RWPE2 (cell line): ENCODE data around the gene REXO2.

Experiments used
- ATAC-seq: fragments of 200-7000 bp; cut with Tn5 transposase; 3 replicates; pipeline ENCODE4 v1.9.1; 2021; ENCODE audit warnings: low read depth
- DNase-seq: peaks from one replicate; pipeline ENCODE4 v3.0.0-alpha.2; 2020; ENCODE audit warnings: low spot score
- H3K27ac ChIP-seq: fragments of 450-650 bp; 2 replicates; pipeline ENCODE4 v1.5.1; 2017; ENCODE audit warnings: mild to moderate bottlenecking; ENCODE audit not compliant: poor library complexity, severe bottlenecking
- H3K27me3 ChIP-seq: fragments of 250-450 bp; sonication (Bioruptor Pico); 2 replicates; pipeline ENCODE4 v1.5.1; 2021; ENCODE audit warnings: mild to moderate bottlenecking, moderate library complexity; ENCODE audit not compliant: insufficient read depth, poor library complexity, severe bottlenecking
- H3K36me3 ChIP-seq: fragments of 250-450 bp; sonication (Bioruptor Pico); 2 replicates; pipeline ENCODE4 v1.5.1; 2020; ENCODE audit warnings: low read depth, mild to moderate bottlenecking, moderate library complexity
- H3K4me1 ChIP-seq: fragments of 250-450 bp; sonication (Bioruptor Pico); 2 replicates; pipeline ENCODE4 v1.5.1; 2021; ENCODE audit warnings: mild to moderate bottlenecking, moderate library complexity; ENCODE audit not compliant: insufficient read depth, poor library complexity, severe bottlenecking
- H3K4me3 ChIP-seq: fragments of 250-450 bp; sonication (Bioruptor Pico); 2 replicates; pipeline ENCODE4 v1.5.1; 2021; ENCODE audit warnings: mild to moderate bottlenecking, moderate library complexity; ENCODE audit not compliant: severe bottlenecking
- H3K9me3 ChIP-seq: fragments of 250-450 bp; sonication (Bioruptor Pico); 2 replicates; pipeline ENCODE4 v1.5.1; 2021; ENCODE audit warnings: mild to moderate bottlenecking, moderate library complexity; ENCODE audit not compliant: severe bottlenecking
- TF ChIP-seq, protein P1 (sequence below): fragments of 450-650 bp; IDR thresholded peaks from one replicate; pipeline ENCODE4 v1.5.1; 2017; ENCODE audit warnings: mild to moderate bottlenecking, moderate library complexity; ENCODE audit not compliant: poor library complexity, severe bottlenecking

The REXO2 gene

GRCh38 chr11:114397349-114397982 lies 41.8 kb upstream of the REXO2 start:
- DNase-seq, result no peak
- Histone ChIP-seq H3K27me3 (no peaks in the 10 kb centered on the region), H3K4me3 (no peak overlapping the region), H3K36me3 (peaks cover 6% of the 10 kb centered on the region), H3K9me3 (no peaks in the 10 kb centered on the region), H3K4me1 (peaks cover 8% of the 10 kb centered on the region), H3K27ac (no peak overlapping the region)
- no peak for ATAC-seq
- TF ChIP-seq, protein P1, sequence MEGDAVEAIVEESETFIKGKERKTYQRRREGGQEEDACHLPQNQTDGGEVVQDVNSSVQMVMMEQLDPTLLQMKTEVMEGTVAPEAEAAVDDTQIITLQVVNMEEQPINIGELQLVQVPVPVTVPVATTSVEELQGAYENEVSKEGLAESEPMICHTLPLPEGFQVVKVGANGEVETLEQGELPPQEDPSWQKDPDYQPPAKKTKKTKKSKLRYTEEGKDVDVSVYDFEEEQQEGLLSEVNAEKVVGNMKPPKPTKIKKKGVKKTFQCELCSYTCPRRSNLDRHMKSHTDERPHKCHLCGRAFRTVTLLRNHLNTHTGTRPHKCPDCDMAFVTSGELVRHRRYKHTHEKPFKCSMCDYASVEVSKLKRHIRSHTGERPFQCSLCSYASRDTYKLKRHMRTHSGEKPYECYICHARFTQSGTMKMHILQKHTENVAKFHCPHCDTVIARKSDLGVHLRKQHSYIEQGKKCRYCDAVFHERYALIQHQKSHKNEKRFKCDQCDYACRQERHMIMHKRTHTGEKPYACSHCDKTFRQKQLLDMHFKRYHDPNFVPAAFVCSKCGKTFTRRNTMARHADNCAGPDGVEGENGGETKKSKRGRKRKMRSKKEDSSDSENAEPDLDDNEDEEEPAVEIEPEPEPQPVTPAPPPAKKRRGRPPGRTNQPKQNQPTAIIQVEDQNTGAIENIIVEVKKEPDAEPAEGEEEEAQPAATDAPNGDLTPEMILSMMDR, result no peak

- H3K9me3 ChIP-seq, result no peaks in the 10 kb centered on the region
- H3K4me3 ChIP-seq, result no peak overlapping the region
- H3K4me1 ChIP-seq, result peaks cover 8% of the 10 kb centered on the region
- DNase-seq (no peak), ATAC-seq (no peak)
- H3K36me3 ChIP-seq, result peaks cover 16% of the 10 kb centered on the region
- H3K27ac ChIP-seq, result peak overlapping the region; percentile 86
- H3K27me3 ChIP-seq, result no peaks in the 10 kb centered on the region
- TF ChIP-seq, protein P1, result no peak
These were observed 40.9 kb upstream of the REXO2 start for GRCh38 chr11:114398303-114398920.

DNA sequence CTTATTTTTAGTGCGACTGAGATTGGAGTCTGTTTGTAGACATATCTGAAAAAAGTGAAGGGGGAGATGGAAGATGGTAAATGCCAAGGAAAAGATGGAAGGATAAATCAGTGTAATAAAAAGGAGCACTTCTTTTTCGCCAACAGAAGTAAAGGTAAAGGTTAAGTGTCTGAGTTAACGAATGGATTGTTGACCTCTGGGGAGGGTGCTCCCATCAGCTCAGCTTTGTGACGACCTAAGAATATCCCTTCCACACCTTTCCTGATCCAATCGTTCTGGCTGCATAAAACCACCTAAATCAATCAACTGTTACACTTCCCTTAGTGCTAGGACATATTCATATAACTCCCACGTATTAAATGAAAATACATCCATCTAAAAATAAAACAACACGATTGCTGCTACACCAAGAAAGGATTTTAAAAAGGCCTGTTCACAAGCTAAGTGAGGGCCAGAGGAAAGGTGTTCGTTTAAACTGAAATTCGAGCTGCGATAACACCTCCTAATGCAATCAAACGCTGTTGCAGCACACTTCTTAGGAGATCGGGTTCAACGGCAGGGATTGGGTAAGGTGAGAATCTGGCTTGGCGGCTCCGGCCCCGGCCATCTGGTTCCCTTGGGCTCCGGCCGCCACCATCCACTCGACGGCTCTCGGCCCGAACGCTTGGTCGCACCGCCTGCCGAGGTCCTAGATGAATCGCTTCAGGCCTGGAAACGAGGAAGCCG lies 39.6 kb upstream of the REXO2 start:
- no peaks in the 10 kb centered on the region for H3K9me3 ChIP-seq
- peak; percentile 44 for ATAC-seq

DNA sequence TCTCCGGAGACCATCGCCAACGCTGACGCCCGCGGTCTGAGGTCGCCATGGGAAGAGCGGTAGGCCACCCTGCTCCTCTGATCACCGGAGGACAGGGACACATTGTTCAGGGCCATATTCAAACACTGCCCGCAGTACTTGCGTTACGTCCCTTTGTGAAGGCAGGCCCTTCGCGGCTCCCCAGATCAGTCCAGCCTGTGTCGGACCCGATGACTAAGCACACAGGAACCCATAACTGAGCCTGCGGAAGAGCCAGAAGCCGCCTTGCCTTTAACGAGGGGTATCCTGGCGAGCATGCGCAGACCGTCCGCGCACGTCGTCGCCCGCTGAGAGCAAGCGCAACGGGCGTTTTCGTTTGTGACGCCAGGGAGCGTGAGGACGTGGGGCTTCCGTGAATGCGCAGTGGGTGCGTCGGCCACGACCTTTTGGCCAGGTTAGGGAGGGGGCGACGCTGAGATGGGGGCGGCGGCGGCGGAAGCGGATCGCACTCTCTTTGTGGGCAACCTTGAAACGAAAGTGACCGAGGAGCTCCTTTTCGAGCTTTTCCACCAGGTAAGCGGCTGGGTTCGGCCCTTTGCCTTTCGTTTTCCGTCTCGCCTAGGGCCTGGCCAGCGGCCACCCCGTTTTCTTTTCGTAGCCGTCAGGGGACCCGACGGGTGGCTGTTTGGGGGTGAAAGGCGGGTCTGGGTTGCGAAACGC lies 38.9 kb upstream of the REXO2 start, which contains the start of the genes C11orf71 and RBM7:
Gene C11orf71 (minus strand): TSS at position 296 of the 699 bp plus-strand sequence. CDS start 180 bp downstream, at position 116.
Gene RBM7 (plus strand): TSS at position 451 of the 699 bp plus-strand sequence. CDS start 6 bp downstream, at position 457.
- ATAC-seq (peak; percentile 94), DNase-seq (peak; percentile 96)
- H3K36me3 ChIP-seq, result peaks cover 35% of the 10 kb centered on the region
- H3K27me3 ChIP-seq, result no peaks in the 10 kb centered on the region
- H3K9me3 ChIP-seq, result no peaks in the 10 kb centered on the region
- peak within 1 kb of the TSS; percentile 56 for H3K4me3 ChIP-seq
- peak within 1 kb of the TSS; percentile 86 for H3K27ac ChIP-seq
- TF ChIP-seq, protein P1, result no peak
- peaks cover 8% of the 10 kb centered on the region for H3K4me1 ChIP-seq

More for the DNA sequence above, 39.6 kb upstream of the REXO2 start:
- DNase-seq, result peak; percentile 61
- Histone ChIP-seq H3K4me3 (peak overlapping the region; percentile 56), H3K36me3 (peaks cover 28% of the 10 kb centered on the region), H3K27ac (peak overlapping the region; percentile 86), H3K4me1 (peaks cover 8% of the 10 kb centered on the region), H3K27me3 (no peaks in the 10 kb centered on the region)
- TF ChIP-seq, protein P1, result no peak
